ENCODE data around the gene BBS1.

The BBS1 gene

GRCh38 chr11:66473167-66473566 is 37.3 kb upstream of the BBS1 start:
- TF ChIP-seq, protein P1, sequence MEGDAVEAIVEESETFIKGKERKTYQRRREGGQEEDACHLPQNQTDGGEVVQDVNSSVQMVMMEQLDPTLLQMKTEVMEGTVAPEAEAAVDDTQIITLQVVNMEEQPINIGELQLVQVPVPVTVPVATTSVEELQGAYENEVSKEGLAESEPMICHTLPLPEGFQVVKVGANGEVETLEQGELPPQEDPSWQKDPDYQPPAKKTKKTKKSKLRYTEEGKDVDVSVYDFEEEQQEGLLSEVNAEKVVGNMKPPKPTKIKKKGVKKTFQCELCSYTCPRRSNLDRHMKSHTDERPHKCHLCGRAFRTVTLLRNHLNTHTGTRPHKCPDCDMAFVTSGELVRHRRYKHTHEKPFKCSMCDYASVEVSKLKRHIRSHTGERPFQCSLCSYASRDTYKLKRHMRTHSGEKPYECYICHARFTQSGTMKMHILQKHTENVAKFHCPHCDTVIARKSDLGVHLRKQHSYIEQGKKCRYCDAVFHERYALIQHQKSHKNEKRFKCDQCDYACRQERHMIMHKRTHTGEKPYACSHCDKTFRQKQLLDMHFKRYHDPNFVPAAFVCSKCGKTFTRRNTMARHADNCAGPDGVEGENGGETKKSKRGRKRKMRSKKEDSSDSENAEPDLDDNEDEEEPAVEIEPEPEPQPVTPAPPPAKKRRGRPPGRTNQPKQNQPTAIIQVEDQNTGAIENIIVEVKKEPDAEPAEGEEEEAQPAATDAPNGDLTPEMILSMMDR (IDR thresholded peaks at IDR 0.05): no peak
- H3K36me3 ChIP-seq (ENCODE audit: control insufficient read depth, insufficient read depth, low read length): no peaks in the 10 kb centered on the region

DNA sequence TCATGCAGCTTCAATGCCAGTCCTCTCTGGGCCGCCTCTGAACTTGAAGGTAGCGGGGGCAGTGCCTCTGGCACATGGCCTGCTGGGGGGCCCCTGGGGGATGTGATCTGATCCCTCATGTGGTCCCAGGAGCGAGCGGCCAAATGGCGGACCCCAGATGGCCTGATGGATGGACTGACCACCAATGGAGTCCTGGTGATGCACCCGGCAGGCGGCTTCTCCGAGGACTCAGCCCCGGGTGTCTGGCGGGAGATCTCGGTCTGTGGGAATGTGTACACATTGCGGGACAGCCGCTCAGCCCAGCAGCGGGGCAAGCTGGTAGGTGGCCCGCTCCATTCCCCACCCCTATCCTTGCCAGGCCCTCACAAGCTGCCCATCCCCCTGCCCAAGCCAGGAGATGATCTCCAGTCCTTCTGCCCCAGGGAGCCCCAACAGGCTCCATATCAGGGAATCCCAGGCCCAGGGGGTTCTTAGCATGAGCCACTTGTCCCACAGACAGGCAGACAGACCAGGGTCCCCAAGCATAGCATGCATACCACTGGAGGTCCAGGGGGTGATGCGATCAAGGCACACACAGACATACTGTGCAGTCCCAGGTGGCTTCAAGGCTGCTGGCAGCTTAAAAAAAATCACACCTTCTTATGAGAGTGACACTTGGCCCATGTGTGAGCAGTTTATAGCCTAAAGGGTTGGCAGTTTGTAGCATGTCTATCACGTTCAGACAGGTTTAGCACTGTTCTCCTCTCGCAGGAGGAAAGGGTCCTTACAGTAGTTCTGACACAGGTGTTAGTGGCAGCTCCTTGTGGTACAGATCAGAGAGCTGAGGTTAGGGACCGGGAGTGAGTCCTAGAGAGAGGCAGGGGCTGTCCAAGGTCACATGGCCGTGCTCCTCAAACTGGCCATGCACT is 36.6 kb upstream of the BBS1 start:
- Histone ChIP-seq H3K4me3 (ENCODE audit: low read depth, low read length) (no peak overlapping the region), H3K27me3 (ENCODE audit: control insufficient read depth, insufficient read depth, low read length) (no peaks in the 10 kb centered on the region), H3K9me3 (ENCODE audit: control insufficient read depth, low read length) (no peaks in the 10 kb centered on the region), H3K4me2 (ENCODE audit: low read length) (no peak overlapping the region), H3K4me1 (no peaks in the 10 kb centered on the region), H3K9ac (no peak overlapping the region), H3K79me2 (no peaks in the 10 kb centered on the region), H2AFZ (no peak overlapping the region), H3K27ac (no peak overlapping the region), H3K36me3 (ENCODE audit: control insufficient read depth, insufficient read depth, low read length) (no peaks in the 10 kb centered on the region)
- TF ChIP-seq, protein P1 (IDR thresholded peaks at IDR 0.05): no peak

More at GRCh38 chr11:66473167-66473566, 37.3 kb upstream of the BBS1 start:
- H3K9me3 ChIP-seq (ENCODE audit: control insufficient read depth, low read length): no peaks in the 10 kb centered on the region
- no peak overlapping the region for H3K4me2 ChIP-seq (ENCODE audit: low read length)
- peaks cover 2% of the 10 kb centered on the region for H3K79me2 ChIP-seq
- H3K9ac ChIP-seq: no peak overlapping the region
- H3K4me1 ChIP-seq: no peaks in the 10 kb centered on the region
- no peak overlapping the region for H3K27ac ChIP-seq
- no peaks in the 10 kb centered on the region for H3K27me3 ChIP-seq (ENCODE audit: control insufficient read depth, insufficient read depth, low read length)
- H2AFZ ChIP-seq: no peak overlapping the region
- H3K4me3 ChIP-seq (ENCODE audit: low read depth, low read length): no peak overlapping the region

DNA sequence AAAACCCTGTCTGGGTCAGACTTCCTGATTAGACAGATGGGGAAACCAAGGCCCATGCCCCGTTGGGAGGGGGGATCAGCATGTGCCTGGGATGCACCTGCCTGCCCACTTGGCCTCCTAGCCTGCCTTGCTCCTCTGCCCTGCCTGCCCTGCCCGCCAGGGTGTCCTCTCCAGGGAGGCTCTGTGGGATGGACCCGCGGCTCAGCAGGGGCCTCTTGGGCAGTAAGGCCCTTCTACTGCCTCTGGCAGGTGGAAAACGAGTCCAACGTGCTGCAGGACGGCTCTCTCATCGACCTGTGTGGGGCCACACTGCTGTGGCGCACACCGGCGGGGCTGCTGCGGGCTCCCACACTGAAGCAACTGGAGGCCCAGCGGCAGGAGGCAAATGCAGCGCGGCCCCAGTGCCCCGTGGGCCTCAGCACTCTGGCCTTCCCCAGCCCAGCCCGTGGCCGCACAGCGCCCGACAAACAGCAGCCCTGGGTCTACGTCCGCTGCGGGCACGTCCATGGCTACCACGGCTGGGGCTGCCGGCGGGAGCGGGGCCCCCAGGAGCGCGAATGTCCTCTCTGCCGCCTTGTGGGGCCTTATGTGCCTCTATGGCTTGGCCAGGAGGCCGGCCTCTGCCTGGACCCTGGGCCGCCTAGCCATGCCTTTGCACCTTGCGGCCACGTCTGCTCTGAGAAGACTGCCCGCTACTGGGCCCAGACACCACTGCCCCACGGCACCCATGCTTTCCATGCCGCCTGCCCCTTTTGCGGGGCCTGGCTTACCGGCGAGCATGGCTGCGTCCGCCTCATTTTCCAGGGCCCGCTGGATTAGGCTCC is 34.9 kb upstream of the BBS1 start:
- Histone ChIP-seq H3K27ac (no peak overlapping the region), H2AFZ (no peak overlapping the region), H3K36me3 (ENCODE audit: control insufficient read depth, insufficient read depth, low read length) (no peaks in the 10 kb centered on the region), H3K4me2 (ENCODE audit: low read length) (no peak overlapping the region), H3K4me3 (ENCODE audit: low read depth, low read length) (no peak overlapping the region), H3K79me2 (no peaks in the 10 kb centered on the region), H3K27me3 (ENCODE audit: control insufficient read depth, insufficient read depth, low read length) (no peaks in the 10 kb centered on the region), H3K9ac (no peak overlapping the region), H3K4me1 (no peaks in the 10 kb centered on the region), H3K9me3 (ENCODE audit: control insufficient read depth, low read length) (no peaks in the 10 kb centered on the region)
- TF ChIP-seq, protein P1 (IDR thresholded peaks at IDR 0.05): no peak

DNA sequence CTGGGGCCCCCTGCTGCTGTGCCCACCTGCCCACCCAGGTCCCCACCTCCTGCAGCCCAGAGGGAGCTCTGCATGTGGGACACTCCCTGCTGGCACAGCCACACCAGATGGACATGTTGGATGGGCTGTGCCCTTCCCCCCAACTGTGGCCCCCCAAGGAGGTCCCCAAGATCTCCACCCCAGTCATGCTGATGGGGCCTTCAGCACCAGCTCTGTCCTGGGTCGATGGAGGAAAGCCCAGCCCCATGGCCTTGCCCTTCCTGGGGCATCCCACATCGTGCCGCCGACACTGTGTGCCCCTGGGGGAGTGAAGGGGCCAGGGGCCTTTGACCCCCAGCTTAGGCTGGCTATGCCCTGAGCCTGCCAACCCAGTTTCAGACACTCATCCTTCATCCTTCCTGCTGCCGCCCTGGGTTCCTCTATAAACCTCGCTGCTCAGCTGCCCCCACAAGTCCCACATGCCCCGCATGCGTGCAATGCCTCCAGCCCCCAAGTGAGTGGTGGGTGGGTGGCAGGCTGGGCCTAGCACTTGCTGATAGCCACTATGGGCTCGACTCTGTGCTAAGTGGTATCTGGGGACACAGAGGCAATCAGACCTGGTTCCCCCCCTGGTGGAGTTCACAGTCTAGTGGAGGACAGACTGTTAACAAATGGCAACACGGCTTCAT is 34.1 kb upstream of the BBS1 start:
- no peaks in the 10 kb centered on the region for H3K79me2 ChIP-seq
- H3K9ac ChIP-seq: no peak overlapping the region
- H3K27me3 ChIP-seq (ENCODE audit: control insufficient read depth, insufficient read depth, low read length): no peaks in the 10 kb centered on the region
- no peak overlapping the region for H3K4me2 ChIP-seq (ENCODE audit: low read length)
- no peaks in the 10 kb centered on the region for H3K4me1 ChIP-seq
- no peak overlapping the region for H3K27ac ChIP-seq
- H3K36me3 ChIP-seq (ENCODE audit: control insufficient read depth, insufficient read depth, low read length): no peaks in the 10 kb centered on the region
- TF ChIP-seq, protein P1 (IDR thresholded peaks at IDR 0.05): no peak
- no peak overlapping the region for H2AFZ ChIP-seq
- no peaks in the 10 kb centered on the region for H3K9me3 ChIP-seq (ENCODE audit: control insufficient read depth, low read length)
- no peak overlapping the region for H3K4me3 ChIP-seq (ENCODE audit: low read depth, low read length)
